GM23338 (cell line): ENCODE results near the gene TSPYL4. TPM values are rescaled to one million over a fixed set of nuclear protein-coding genes. Genes with fewer than 3 reads are reported as not detected.

ENCODE experiments used
- ATAC-seq: fragments of 200-7000 bp; cut with Tn5 transposase; 3 replicates; pipeline ENCODE4 v1.9.1; 2020
- DNase-seq: peaks from one replicate; pipeline ENCODE4 v3.0.0-alpha.2; 2015; ENCODE audit warnings: low spot score
- H2AFZ ChIP-seq: fragments of 200-600 bp; sonication (generic); 2 replicates; pipeline ENCODE4 v1.8.0; 2016; ENCODE audit warnings: antibody characterized with exemption, mild to moderate bottlenecking, moderate library complexity
- H3F3A ChIP-seq: fragments of 200-600 bp; sonication (generic); replicated peaks from 2 replicates; pipeline ENCODE4 v1.8.0; 2017; ENCODE audit warnings: antibody characterized with exemption, mixed run types, low read depth
- H3K27ac ChIP-seq: fragments of 200-600 bp; sonication (generic); 2 replicates; pipeline ENCODE4 v1.6.1; 2016; ENCODE audit warnings: low read depth
- H3K27me3 ChIP-seq: fragments of 200-600 bp; sonication (generic); 2 replicates; pipeline ENCODE4 v1.8.0; 2016; ENCODE audit warnings: mild to moderate bottlenecking, mixed run types, moderate library complexity; ENCODE audit not compliant: insufficient read depth
- H3K36me3 ChIP-seq: fragments of 200-600 bp; sonication (generic); 2 replicates; pipeline ENCODE4 v1.8.0; 2016; ENCODE audit warnings: mild to moderate bottlenecking; ENCODE audit not compliant: insufficient read depth
- H3K4me1 ChIP-seq: fragments of 200-600 bp; sonication (generic); 2 replicates; pipeline ENCODE4 v1.8.0; 2016; ENCODE audit warnings: mild to moderate bottlenecking, moderate library complexity; ENCODE audit not compliant: insufficient read depth
- H3K4me2 ChIP-seq: fragments of 200-600 bp; sonication (generic); 2 replicates; pipeline ENCODE4 v1.7.1; 2017; ENCODE audit warnings: mixed run types
- H3K4me3 ChIP-seq: fragments of 200-600 bp; sonication (generic); 2 replicates; pipeline ENCODE4 v1.6.1; 2016; ENCODE audit warnings: mixed run types
- H3K79me2 ChIP-seq: fragments of 200-600 bp; sonication (generic); replicated peaks from 2 replicates; pipeline ENCODE4 v1.8.0; 2017; ENCODE audit warnings: mild to moderate bottlenecking; ENCODE audit not compliant: insufficient read depth
- H3K9me2 ChIP-seq: fragments of 200-600 bp; sonication (generic); 2 replicates; pipeline ENCODE4 v1.8.0; 2017; ENCODE audit not compliant: insufficient read depth
- H4K20me1 ChIP-seq: fragments of 200-600 bp; sonication (generic); replicated peaks from 2 replicates; pipeline ENCODE4 v1.8.0; 2017; ENCODE audit warnings: mild to moderate bottlenecking; ENCODE audit not compliant: insufficient read depth
- H3K27ac Mint-ChIP-seq: 2 replicates; pipeline ENCODE4 v1.8.0; 2020; ENCODE audit warnings: inconsistent platforms, mild to moderate bottlenecking, moderate library complexity, mixed read lengths
- H3K27me3 Mint-ChIP-seq: 3 replicates; pipeline ENCODE4 v1.8.0; 2022; ENCODE audit warnings: low read depth, mild to moderate bottlenecking, moderate library complexity, mixed read lengths, inconsistent platforms; ENCODE audit not compliant: insufficient read depth, poor library complexity
- H3K36me3 Mint-ChIP-seq: 3 replicates; pipeline ENCODE4 v1.8.0; 2021; ENCODE audit warnings: low read depth, mild to moderate bottlenecking, inconsistent platforms, moderate library complexity, mixed read lengths
- H3K4me1 Mint-ChIP-seq: 3 replicates; pipeline ENCODE4 v1.8.0; 2020; ENCODE audit warnings: mild to moderate bottlenecking, inconsistent platforms, mixed read lengths
- H3K4me3 Mint-ChIP-seq: 3 replicates; pipeline ENCODE4 v1.8.0; 2021; ENCODE audit warnings: moderate library complexity, mild to moderate bottlenecking, inconsistent platforms, mixed read lengths
- H3K9me3 Mint-ChIP-seq: 3 replicates; pipeline ENCODE4 v1.8.0; 2020; ENCODE audit warnings: moderate library complexity, mild to moderate bottlenecking, inconsistent platforms, mixed read lengths
- CREB1 ChIP-seq: fragments of 250-450 bp; sonication (Bioruptor Pico); IDR thresholded peaks from 2 replicates; pipeline ENCODE4 v1.5.0; 2020; ENCODE audit warnings: low read depth, mild to moderate bottlenecking, moderate library complexity
- ETS1 ChIP-seq: IDR thresholded peaks from 2 replicates; pipeline ENCODE4 v1.6.1; 2016; ENCODE audit warnings: antibody characterized with exemption
- EZH2 ChIP-seq: fragments of 200-600 bp; sonication (generic); IDR thresholded peaks from one replicate; pipeline ENCODE4 v1.8.0; 2017; ENCODE audit warnings: antibody characterized with exemption, mild to moderate bottlenecking, low read depth; ENCODE audit not compliant: unreplicated experiment
- EZH2phosphoT487 ChIP-seq: fragments of 200-600 bp; sonication (generic); IDR thresholded peaks from one replicate; pipeline ENCODE4 v1.8.1; 2018; ENCODE audit warnings: antibody characterized with exemption; ENCODE audit not compliant: unreplicated experiment
- JUNB ChIP-seq: IDR thresholded peaks from one replicate; pipeline ENCODE4 v1.6.1; 2016; ENCODE audit warnings: antibody characterized with exemption; ENCODE audit not compliant: unreplicated experiment
- NANOG ChIP-seq: IDR thresholded peaks from 2 replicates; pipeline ENCODE4 v1.6.1; 2016; ENCODE audit warnings: antibody characterized with exemption, borderline replicate concordance
- POLR2AphosphoS5 ChIP-seq: IDR thresholded peaks from 2 replicates; pipeline ENCODE4 v1.6.1; 2016; ENCODE audit warnings: antibody characterized with exemption, low read depth
- REST ChIP-seq: IDR thresholded peaks from one replicate; pipeline ENCODE4 v1.6.1; 2018; ENCODE audit warnings: antibody characterized with exemption; ENCODE audit not compliant: unreplicated experiment
- STAT1 ChIP-seq: IDR thresholded peaks from one replicate; pipeline ENCODE4 v1.6.1; 2016; ENCODE audit warnings: antibody characterized with exemption; ENCODE audit not compliant: unreplicated experiment
- ZNF114 ChIP-seq: fragments of 250-450 bp; sonication (Bioruptor Pico); IDR thresholded peaks from 2 replicates; pipeline ENCODE4 v1.5.0; 2020; ENCODE audit warnings: mild to moderate bottlenecking, moderate library complexity
- ZNF331 ChIP-seq: fragments of 250-450 bp; sonication (Bioruptor Pico); IDR thresholded peaks from 2 replicates; pipeline ENCODE4 v1.5.0; 2020; ENCODE audit warnings: low read depth, mild to moderate bottlenecking, moderate library complexity
- polyA plus RNA-seq: library from polyadenylated mRNA; unstranded; fragments of >200 nt; fragmentation: Nextera tagmentation; extraction: Ambion mirVana; gene quantifications from 2 replicates; pipeline ENCODE4 v1.2.1, GENCODE V29; 2016
- total RNA-seq: library from RNA; depleted of rRNA; stranded (reverse); fragments of >200 nt; shearing (Covaris generic); gene quantifications from 2 replicates; pipeline ENCODE4 v1.2.3, GENCODE V29; 2014
- TF ChIP-seq, protein P1 (sequence below), 2 experiments: fragments of 200-600 bp in 1 of 2; sonication (generic) in 1 of 2; conservative IDR thresholded peaks; 2 replicates each; pipeline versions ENCODE4 v1.5.1 to v1.6.1; 2016 to 2017; ENCODE audit warnings: antibody characterized with exemption in 2 of 2, low read depth in 2 of 2, mild to moderate bottlenecking in 2 of 2, moderate library complexity in 1 of 2

Gene TSPYL4
- total and polyA plus RNA-seq, 2 experiments from 2014 or later, result 13.2 to 19.8 TPM

GRCh38 chr6:116298973-116299372 is 45.1 kb upstream of the TSPYL4 start:
- no peaks in the 10 kb centered on the region for H3K27me3 ChIP-seq
- H3K9me3 Mint-ChIP-seq, result peaks cover 4% of the 10 kb centered on the region
- no peaks in the 10 kb centered on the region for H3K4me1 ChIP-seq
- no peak for TF ChIP-seq ETS1
- no peak for TF ChIP-seq EZH2
- no peak for TF ChIP-seq EZH2phosphoT487
- no peak for TF ChIP-seq ZNF114 (CRISPR knock-in tag)
- no peak for TF ChIP-seq STAT1
- TF ChIP-seq POLR2AphosphoS5, result no peak
- TF ChIP-seq JUNB, result no peak
- no peaks in the 10 kb centered on the region for H3K36me3 ChIP-seq
- H3K27ac Mint-ChIP-seq, result no peak overlapping the region
- H2AFZ ChIP-seq, result no peak overlapping the region
- no peaks in the 10 kb centered on the region for H3K79me2 ChIP-seq
- no peak overlapping the region for H3K27ac ChIP-seq
- no peak overlapping the region for H3K4me2 ChIP-seq
- H3K4me3 Mint-ChIP-seq, result no peak overlapping the region
- no peak overlapping the region for H3K4me3 ChIP-seq
- ATAC-seq (no peak), DNase-seq (no peak)
- no peaks in the 10 kb centered on the region for H3F3A ChIP-seq
- H3K4me1 Mint-ChIP-seq, result peaks cover 6% of the 10 kb centered on the region; the same call in 2 of the 3 replicates
- H3K27me3 Mint-ChIP-seq, result peaks cover 2% of the 10 kb centered on the region
- 0 out of 2 replicates have a peak, but pooled peaks cover 4% of the 10 kb centered on the region for H3K9me2 ChIP-seq
- H4K20me1 ChIP-seq, result no peaks in the 10 kb centered on the region
- peaks cover 4% of the 10 kb centered on the region; the same call in 2 of the 3 replicates for H3K36me3 Mint-ChIP-seq

DNA sequence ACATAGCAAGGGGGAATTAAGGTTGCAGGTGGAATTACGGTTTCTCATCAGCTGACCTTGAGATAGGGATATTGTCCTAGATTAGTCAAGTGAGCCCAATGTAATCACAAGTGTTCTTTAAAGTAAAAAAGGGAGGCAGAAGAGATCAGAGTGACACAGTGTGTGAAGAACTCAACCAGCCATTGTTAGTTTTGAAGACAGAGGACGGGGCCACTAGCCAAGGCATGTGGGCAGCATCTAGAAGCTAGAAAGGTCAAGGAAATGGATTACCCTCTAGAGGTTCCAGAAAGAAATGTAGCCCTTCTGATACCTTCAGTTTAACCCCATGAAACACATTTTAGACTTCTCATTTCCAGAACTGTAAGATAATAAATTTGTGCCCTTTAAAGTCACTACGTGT is 44.4 kb upstream of the TSPYL4 start:
- Histone ChIP-seq H3K27ac (no peak overlapping the region), H3K36me3 (no peaks in the 10 kb centered on the region), H3K9me2 (0 out of 2 replicates have a peak, but pooled peaks cover 4% of the 10 kb centered on the region), H3K79me2 (no peaks in the 10 kb centered on the region), H3K27me3 (no peaks in the 10 kb centered on the region), H3K4me3 (no peak overlapping the region), H3K4me2 (no peak overlapping the region), H3K4me1 (no peaks in the 10 kb centered on the region), H4K20me1 (no peaks in the 10 kb centered on the region), H3F3A (no peaks in the 10 kb centered on the region), H2AFZ (no peak overlapping the region)
- no peak for ATAC-seq
- Mint-ChIP-seq H3K9me3 (peaks cover 4% of the 10 kb centered on the region), H3K27me3 (peaks cover 2% of the 10 kb centered on the region), H3K4me3 (no peak overlapping the region), H3K36me3 (peaks cover 4% of the 10 kb centered on the region; the same call in 2 of the 3 replicates), H3K4me1 (peaks cover 3% of the 10 kb centered on the region; the same call in 2 of the 3 replicates), H3K27ac (no peak overlapping the region)
- no peak for DNase-seq
- TF ChIP-seq ZNF331 (CRISPR knock-in tag) (no peak), EZH2phosphoT487 (no peak), ETS1 (no peak), NANOG (no peak), ZNF114 (CRISPR knock-in tag) (no peak), CREB1 (no peak), REST (no peak), POLR2AphosphoS5 (no peak), EZH2 (no peak)
- TF ChIP-seq, protein P1, sequence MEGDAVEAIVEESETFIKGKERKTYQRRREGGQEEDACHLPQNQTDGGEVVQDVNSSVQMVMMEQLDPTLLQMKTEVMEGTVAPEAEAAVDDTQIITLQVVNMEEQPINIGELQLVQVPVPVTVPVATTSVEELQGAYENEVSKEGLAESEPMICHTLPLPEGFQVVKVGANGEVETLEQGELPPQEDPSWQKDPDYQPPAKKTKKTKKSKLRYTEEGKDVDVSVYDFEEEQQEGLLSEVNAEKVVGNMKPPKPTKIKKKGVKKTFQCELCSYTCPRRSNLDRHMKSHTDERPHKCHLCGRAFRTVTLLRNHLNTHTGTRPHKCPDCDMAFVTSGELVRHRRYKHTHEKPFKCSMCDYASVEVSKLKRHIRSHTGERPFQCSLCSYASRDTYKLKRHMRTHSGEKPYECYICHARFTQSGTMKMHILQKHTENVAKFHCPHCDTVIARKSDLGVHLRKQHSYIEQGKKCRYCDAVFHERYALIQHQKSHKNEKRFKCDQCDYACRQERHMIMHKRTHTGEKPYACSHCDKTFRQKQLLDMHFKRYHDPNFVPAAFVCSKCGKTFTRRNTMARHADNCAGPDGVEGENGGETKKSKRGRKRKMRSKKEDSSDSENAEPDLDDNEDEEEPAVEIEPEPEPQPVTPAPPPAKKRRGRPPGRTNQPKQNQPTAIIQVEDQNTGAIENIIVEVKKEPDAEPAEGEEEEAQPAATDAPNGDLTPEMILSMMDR (conservative IDR thresholded peaks at IDR 0.05; ENCODE audit: low read depth in 2 of 2), result no peak
